ENCODE data around the gene STK38L. TPM values are rescaled to one million over a fixed set of nuclear protein-coding genes. Genes with fewer than 3 reads are reported as not detected.

Gene STK38L
- polyA plus RNA-seq (2012; rRNA removed), result 4.7 and 5.7 TPM in 2 replicates
- polyA plus RNA-seq (2012; cell fraction: cytosol; rRNA removed), result 6.7 and 9.2 TPM in 2 replicates
- polyA plus RNA-seq (2012; cell fraction: nucleus; rRNA removed), result 4.0 and 9.3 TPM in 2 replicates

DNA sequence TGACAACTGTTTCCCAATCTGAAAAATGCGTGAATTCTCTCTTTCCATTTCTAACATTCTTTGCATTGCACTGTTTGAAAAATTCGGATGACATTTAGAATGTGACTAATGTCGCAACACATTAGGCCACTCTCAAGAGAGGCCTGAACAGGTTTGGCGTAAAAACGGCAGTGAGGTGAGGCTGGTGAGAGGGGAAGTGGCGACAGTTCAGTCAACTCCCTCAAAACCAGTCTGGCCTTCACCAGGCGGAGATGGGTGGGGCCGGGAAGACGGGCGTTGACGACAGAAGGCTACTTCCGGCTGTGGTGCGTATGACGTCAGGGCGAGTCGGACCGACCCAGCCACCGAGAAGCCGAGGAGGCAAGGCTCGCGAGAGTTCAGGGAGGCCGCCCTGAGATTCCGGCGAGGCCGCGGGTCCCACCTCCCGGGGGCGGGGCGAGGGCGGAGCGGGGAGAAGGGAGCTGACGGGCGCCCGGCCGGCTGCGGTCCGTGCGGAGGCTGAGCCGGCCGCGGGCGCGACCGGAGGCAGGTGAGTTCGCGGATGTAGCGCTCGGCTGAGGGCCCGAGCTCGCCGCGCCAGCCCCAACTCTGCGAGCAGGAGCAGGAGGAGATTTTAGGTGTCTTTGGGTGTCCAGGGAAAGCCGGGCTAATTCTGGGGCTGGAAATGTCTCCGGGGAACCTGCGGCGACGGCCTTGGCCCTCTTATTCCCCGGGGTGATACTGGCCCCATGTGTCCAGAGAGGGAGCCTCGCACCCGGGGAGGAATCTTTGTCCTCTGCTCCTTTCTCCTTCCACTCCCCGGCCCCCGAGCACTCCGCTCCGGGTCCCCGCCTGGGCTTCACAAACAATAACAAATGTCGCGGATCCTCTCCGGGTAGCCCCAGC lies at the start of gene STK38L:
Gene STK38L (plus strand): TSS at position 483 of the 885 bp plus-strand sequence. CDS start 53,435 bp downstream, outside the sequence.
- peak within 1 kb of the TSS; percentile 84 for H2AFZ ChIP-seq (ENCODE audit: low read depth)
- peaks cover 43% of the 10 kb centered on the region for H3K79me2 ChIP-seq (ENCODE audit: insufficient read depth)
- no peaks in the 10 kb centered on the region for H3K9me3 ChIP-seq
- ChIA-PET CTCF (interaction anchor here (0.7 to 2.4 kb wide), 3 partner anchors 59 to 228 kb away, joined by 3 to 7 read pairs (median 3); no protein-coding TSS in a partner anchor), POLR2A (no interaction called here)
- H3K4me3 ChIP-seq (ENCODE audit: low read depth in 2 of 2, low read length in 1 of 2), result peak within 1 kb of the TSS; percentile 83 to 89
- H3K4me1 ChIP-seq (ENCODE audit: control insufficient read depth in 1 of 2, insufficient read depth in 2 of 2, low read depth in 1 of 2, low read length in 1 of 2), result peaks cover 0 to 14% of the 10 kb centered on the region in 2 experiments; a peak in 2 of 4 replicates
- no peaks in the 10 kb centered on the region for H3K36me3 ChIP-seq (replicated peaks in 1 of 2; ENCODE audit: control insufficient read depth in 1 of 2, insufficient read depth in 2 of 2, low read length in 1 of 2)
- peak within 1 kb of the TSS; percentile 74 to 84 for H3K27ac ChIP-seq (ENCODE audit: low read depth in 2 of 2, low read length in 1 of 2)
- peak within 1 kb of the TSS; percentile 82 for H3K9ac ChIP-seq
- DNase-seq, result peak; percentile 96
- no peaks in the 10 kb centered on the region for H4K20me1 ChIP-seq (ENCODE audit: insufficient read depth)
- no peaks in the 10 kb centered on the region for H3K9me2 ChIP-seq
- no peaks in the 10 kb centered on the region for H3K27me3 ChIP-seq (ENCODE audit: insufficient read depth)
- H3K4me2 ChIP-seq, result peak within 1 kb of the TSS; percentile 81
- H3F3A ChIP-seq (replicated peaks; ENCODE audit: insufficient read depth), result peaks cover 11% of the 10 kb centered on the region
- WGBS (ENCODE audit: low lambda C conversion rate), result 24% methylated on average over 21 of the region's 69 CpGs
- TF ChIP-seq MEF2A (IDR thresholded peaks at IDR 0.05; ENCODE audit: borderline replicate concordance, low read depth) (no peak), JUND (IDR thresholded peaks at IDR 0.05) (no peak), GABPA (IDR thresholded peaks at IDR 0.05; ENCODE audit: low read depth) (peak; percentile 78), NRF1 (IDR thresholded peaks at IDR 0.05; ENCODE audit: low read depth, low read length) (no peak), TEAD4 (IDR thresholded peaks at IDR 0.05; ENCODE audit: borderline replicate concordance, insufficient read depth) (no peak), RFX5 (IDR thresholded peaks at IDR 0.05; ENCODE audit: low read length) (no peak), CHD2 (IDR thresholded peaks at IDR 0.05; ENCODE audit: low read length, partially characterized antibody) (peak; percentile 99), RAD21 (IDR thresholded peaks at IDR 0.05; ENCODE audit: low read length) (peak; percentile 47), POLR2AphosphoS5 (IDR thresholded peaks at IDR 0.05; ENCODE audit: low read depth, low read length) (peak; percentile 82), ELF1 (IDR thresholded peaks at IDR 0.05) (peak; percentile 82), SMC3 (IDR thresholded peaks at IDR 0.05; ENCODE audit: low read depth, low read length) (peak; percentile 3; the same call in 1 of the 2 replicates), EP300 (IDR thresholded peaks at IDR 0.05; ENCODE audit: borderline replicate concordance in 1 of 2, low read depth in 1 of 2, low read length in 1 of 2) (peak in 1 of 2 experiments; percentile 32; a peak in 1 of 4 replicates), FOXJ3 (CRISPR knock-in tag; IDR thresholded peaks at IDR 0.05) (no peak), MXI1 (IDR thresholded peaks at IDR 0.05; ENCODE audit: low read depth, low read length) (peak; percentile 62), FOSL2 (IDR thresholded peaks at IDR 0.05; ENCODE audit: borderline replicate concordance, low read depth) (no peak), YY1 (IDR thresholded peaks at IDR 0.05; ENCODE audit: low read depth) (0 out of 2 replicates have a peak, but pooled peaks have one; percentile 21), RCOR1 (IDR thresholded peaks at IDR 0.05; ENCODE audit: low read length) (peak; percentile 64; the same call in 1 of the 2 replicates), FOXM1 (IDR thresholded peaks at IDR 0.05; ENCODE audit: low read depth) (no peak)
- TF ChIP-seq, protein P1, sequence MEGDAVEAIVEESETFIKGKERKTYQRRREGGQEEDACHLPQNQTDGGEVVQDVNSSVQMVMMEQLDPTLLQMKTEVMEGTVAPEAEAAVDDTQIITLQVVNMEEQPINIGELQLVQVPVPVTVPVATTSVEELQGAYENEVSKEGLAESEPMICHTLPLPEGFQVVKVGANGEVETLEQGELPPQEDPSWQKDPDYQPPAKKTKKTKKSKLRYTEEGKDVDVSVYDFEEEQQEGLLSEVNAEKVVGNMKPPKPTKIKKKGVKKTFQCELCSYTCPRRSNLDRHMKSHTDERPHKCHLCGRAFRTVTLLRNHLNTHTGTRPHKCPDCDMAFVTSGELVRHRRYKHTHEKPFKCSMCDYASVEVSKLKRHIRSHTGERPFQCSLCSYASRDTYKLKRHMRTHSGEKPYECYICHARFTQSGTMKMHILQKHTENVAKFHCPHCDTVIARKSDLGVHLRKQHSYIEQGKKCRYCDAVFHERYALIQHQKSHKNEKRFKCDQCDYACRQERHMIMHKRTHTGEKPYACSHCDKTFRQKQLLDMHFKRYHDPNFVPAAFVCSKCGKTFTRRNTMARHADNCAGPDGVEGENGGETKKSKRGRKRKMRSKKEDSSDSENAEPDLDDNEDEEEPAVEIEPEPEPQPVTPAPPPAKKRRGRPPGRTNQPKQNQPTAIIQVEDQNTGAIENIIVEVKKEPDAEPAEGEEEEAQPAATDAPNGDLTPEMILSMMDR (IDR thresholded peaks at IDR 0.05), result peak; percentile 51
- TF ChIP-seq, protein P2, sequence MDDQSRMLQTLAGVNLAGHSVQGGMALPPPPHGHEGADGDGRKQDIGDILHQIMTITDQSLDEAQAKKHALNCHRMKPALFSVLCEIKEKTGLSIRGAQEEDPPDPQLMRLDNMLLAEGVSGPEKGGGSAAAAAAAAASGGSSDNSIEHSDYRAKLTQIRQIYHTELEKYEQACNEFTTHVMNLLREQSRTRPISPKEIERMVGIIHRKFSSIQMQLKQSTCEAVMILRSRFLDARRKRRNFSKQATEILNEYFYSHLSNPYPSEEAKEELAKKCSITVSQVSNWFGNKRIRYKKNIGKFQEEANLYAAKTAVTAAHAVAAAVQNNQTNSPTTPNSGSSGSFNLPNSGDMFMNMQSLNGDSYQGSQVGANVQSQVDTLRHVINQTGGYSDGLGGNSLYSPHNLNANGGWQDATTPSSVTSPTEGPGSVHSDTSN (IDR thresholded peaks at IDR 0.05), result 0 out of 2 replicates have a peak, but pooled peaks have one; percentile 12
- TF ChIP-seq, protein P3, sequence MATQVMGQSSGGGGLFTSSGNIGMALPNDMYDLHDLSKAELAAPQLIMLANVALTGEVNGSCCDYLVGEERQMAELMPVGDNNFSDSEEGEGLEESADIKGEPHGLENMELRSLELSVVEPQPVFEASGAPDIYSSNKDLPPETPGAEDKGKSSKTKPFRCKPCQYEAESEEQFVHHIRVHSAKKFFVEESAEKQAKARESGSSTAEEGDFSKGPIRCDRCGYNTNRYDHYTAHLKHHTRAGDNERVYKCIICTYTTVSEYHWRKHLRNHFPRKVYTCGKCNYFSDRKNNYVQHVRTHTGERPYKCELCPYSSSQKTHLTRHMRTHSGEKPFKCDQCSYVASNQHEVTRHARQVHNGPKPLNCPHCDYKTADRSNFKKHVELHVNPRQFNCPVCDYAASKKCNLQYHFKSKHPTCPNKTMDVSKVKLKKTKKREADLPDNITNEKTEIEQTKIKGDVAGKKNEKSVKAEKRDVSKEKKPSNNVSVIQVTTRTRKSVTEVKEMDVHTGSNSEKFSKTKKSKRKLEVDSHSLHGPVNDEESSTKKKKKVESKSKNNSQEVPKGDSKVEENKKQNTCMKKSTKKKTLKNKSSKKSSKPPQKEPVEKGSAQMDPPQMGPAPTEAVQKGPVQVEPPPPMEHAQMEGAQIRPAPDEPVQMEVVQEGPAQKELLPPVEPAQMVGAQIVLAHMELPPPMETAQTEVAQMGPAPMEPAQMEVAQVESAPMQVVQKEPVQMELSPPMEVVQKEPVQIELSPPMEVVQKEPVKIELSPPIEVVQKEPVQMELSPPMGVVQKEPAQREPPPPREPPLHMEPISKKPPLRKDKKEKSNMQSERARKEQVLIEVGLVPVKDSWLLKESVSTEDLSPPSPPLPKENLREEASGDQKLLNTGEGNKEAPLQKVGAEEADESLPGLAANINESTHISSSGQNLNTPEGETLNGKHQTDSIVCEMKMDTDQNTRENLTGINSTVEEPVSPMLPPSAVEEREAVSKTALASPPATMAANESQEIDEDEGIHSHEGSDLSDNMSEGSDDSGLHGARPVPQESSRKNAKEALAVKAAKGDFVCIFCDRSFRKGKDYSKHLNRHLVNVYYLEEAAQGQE (IDR thresholded peaks at IDR 0.05; ENCODE audit: low read depth, low read length), result no peak
- TF ChIP-seq, protein P4, sequence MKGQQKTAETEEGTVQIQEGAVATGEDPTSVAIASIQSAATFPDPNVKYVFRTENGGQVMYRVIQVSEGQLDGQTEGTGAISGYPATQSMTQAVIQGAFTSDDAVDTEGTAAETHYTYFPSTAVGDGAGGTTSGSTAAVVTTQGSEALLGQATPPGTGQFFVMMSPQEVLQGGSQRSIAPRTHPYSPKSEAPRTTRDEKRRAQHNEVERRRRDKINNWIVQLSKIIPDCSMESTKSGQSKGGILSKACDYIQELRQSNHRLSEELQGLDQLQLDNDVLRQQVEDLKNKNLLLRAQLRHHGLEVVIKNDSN (IDR thresholded peaks at IDR 0.05; ENCODE audit: borderline replicate concordance, low read depth), result no peak
- TF ChIP-seq, protein P5, sequence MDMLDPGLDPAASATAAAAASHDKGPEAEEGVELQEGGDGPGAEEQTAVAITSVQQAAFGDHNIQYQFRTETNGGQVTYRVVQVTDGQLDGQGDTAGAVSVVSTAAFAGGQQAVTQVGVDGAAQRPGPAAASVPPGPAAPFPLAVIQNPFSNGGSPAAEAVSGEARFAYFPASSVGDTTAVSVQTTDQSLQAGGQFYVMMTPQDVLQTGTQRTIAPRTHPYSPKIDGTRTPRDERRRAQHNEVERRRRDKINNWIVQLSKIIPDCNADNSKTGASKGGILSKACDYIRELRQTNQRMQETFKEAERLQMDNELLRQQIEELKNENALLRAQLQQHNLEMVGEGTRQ (IDR thresholded peaks at IDR 0.05; ENCODE audit: borderline replicate concordance, low read depth, low read length), result no peak
